Measurements from ENCODE around the gene SYNGAP1. TPM values are rescaled to one million over a fixed set of nuclear protein-coding genes. Genes with fewer than 3 reads are reported as not detected.

SYNGAP1 gene
- total and polyA plus RNA-seq, 9 of the 15 experiments (the other 6 are each of a cell fraction or from before 2014, with no cell fraction given), result 0.01 to 22.8 (median 3.2) TPM

GRCh38 chr6:33428224-33428965, 8.5 kb downstream of the SYNGAP1 start (continued):
- peak in 2 of 3 experiments; percentile 41 to 80; a peak in 3 of 6 replicates for TF ChIP-seq ZBTB11 (CRISPR knock-in tag; IDR thresholded peaks at IDR 0.05)
- TF ChIP-seq CBFB (CRISPR knock-in tag; IDR thresholded peaks at IDR 0.05), result peak; percentile 90; the same call in 1 of the 2 replicates
- TF ChIP-seq ZFP30 (CRISPR knock-in tag; IDR thresholded peaks at IDR 0.05; ENCODE audit: borderline replicate concordance), result no peak
- TF ChIP-seq OTX1 (CRISPR knock-in tag; IDR thresholded peaks at IDR 0.05), result no peak
- TF ChIP-seq ZC3H11A (IDR thresholded peaks at IDR 0.05; ENCODE audit: low read depth, low read length), result 0 out of 2 replicates have a peak, but pooled peaks have one; percentile 56
- TF ChIP-seq ARID4B (CRISPR knock-in tag; IDR thresholded peaks at IDR 0.05), result peak; percentile 96
- peak; percentile 35; the same call in 1 of the 2 replicates for TF ChIP-seq CREM (IDR thresholded peaks at IDR 0.05; ENCODE audit: low read depth)
- TF ChIP-seq MAFK (IDR thresholded peaks at IDR 0.05; ENCODE audit: low read length), result no peak
- TF ChIP-seq DMBX1 (CRISPR knock-in tag; IDR thresholded peaks at IDR 0.05; ENCODE audit: borderline replicate concordance), result peak; percentile 75
- TF ChIP-seq SOX6 (IDR thresholded peaks at IDR 0.05), result no peak
- TF ChIP-seq ZNF830 (CRISPR knock-in tag; IDR thresholded peaks at IDR 0.05), result no peak
- peak in 1 of 2 experiments; percentile 38; a peak in 1 of 4 replicates for TF ChIP-seq TRIM24 (IDR thresholded peaks at IDR 0.05)
- peak; percentile 81; the same call in 1 of the 2 replicates for TF ChIP-seq E2F3 (CRISPR knock-in tag; IDR thresholded peaks at IDR 0.05)
- no peak for TF ChIP-seq MCM5 (IDR thresholded peaks at IDR 0.05; ENCODE audit: low read depth)
- TF ChIP-seq HINFP (tag; conservative IDR thresholded peaks at IDR 0.05; ENCODE audit: low read depth), result no peak
- TF ChIP-seq ZNF217 (CRISPR knock-in tag; IDR thresholded peaks at IDR 0.05), result peak; percentile 86
- TF ChIP-seq HDGF (IDR thresholded peaks at IDR 0.05), result peak; percentile 97; the same call in 1 of the 2 replicates
- TF ChIP-seq ZSCAN29 (IDR thresholded peaks at IDR 0.05), result 0 out of 2 replicates have a peak, but pooled peaks have one; percentile 21
- TF ChIP-seq SIN3B (IDR thresholded peaks at IDR 0.05; ENCODE audit: low read depth), result no peak
- TF ChIP-seq XRCC5 (IDR thresholded peaks at IDR 0.05; ENCODE audit: low read depth, low read length), result 0 out of 2 replicates have a peak, but pooled peaks have one; percentile 12
